OCI-LY3 (cell line): ENCODE results near the gene SLC2A13.

ENCODE experiments used
- CTCF ChIP-seq: fragments of 200-600, 300-600 bp; sonication (generic); IDR thresholded peaks from 2 replicates; pipeline ENCODE4 v1.5.1; 2014; ENCODE audit warnings: antibody characterized with exemption, low read length, low read depth
- EZH2phosphoT487 ChIP-seq: fragments of 200-600 bp; shearing (Covaris generic); IDR thresholded peaks from 2 replicates; pipeline ENCODE4 v1.6.1; 2018; ENCODE audit warnings: antibody characterized with exemption, mixed run types, low read depth

- no peak for TF ChIP-seq CTCF
- TF ChIP-seq EZH2phosphoT487, result no peak
Measured at GRCh38 chr12:39959031-39959430, 146.8 kb downstream of the SLC2A13 start.
